Measurements from ENCODE around the gene CAP2.

DNA sequence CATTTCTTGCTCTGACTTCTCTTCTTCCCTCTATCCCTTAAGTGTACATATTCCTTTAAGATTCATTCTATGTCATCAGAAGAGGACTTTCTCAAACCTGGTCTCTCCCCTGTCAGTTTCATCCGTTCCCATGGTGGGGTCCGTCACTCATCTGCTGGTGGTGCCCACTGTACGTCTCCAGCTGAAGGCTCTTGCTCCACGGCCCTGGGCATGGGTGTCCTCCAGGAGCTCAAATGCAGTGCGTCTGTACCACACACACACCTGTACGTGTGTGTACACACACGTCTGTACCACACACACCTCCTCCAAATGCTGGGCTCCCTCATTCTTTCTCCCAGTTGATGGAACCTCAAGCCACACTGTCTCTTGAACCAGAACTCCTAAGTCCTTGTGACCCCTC is 85.6 kb downstream of the CAP2 start:
- TF ChIP-seq EZH2 (IDR thresholded peaks at IDR 0.05) (no peak), POLR2AphosphoS5 (IDR thresholded peaks at IDR 0.05; ENCODE audit: borderline replicate concordance, low read depth, low read length) (no peak), FOXP2 (optimal IDR thresholded peaks at IDR 0.05; ENCODE audit: control extremely low read depth, extremely low read length, insufficient read depth) (no peak)

Data from SK-N-MC (cell line).